ENCODE results near the gene ZC3H15.
"Not testable (repeated sequence)": the region's sequence is repeated elsewhere in the genome, so short reads cannot be mapped to it uniquely, and the experiment has no call there.

The ZC3H15 gene

DNA sequence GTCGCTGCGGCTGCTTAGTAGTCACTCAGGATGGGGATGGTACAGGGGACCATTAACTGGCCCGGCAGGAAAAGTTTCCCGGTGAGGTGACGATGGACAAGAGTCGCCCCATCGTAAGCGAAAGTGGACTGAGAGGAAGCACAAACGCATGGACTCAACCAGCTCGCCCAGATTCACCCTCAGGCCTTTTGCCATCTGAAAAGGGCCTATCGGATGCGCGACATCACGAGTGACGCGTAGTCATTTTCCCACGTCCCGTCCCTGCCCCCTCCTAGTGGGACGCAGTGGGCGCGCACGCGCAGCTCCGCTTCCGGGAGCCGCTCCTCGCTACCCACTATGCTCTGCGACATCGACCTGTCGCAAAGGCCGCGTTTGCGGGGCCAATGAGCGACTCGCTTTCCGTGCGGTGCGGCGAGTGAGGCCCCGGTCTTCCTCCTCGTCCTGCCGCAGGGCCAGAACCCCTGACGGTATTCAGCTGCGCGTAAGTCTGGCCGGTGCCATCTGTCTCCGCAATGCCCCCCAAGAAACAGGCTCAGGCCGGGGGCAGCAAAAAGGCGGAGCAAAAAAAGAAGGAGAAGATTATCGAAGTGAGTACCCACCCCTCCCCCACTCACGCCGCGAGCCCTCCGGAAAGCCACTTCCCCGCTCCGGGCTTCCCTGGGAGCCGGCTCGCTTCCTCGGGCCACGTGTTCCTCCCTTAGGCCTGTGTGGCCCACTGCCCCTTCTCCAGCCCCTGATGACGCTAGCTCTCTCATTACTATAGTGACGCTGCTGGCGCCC is at the start of gene ZC3H15:
Gene ZC3H15 (plus strand): TSS at position 390 of the 780 bp plus-strand sequence. CDS start 123 bp downstream, at position 513.
- peak; percentile 97 for DNase-seq (ENCODE audit: low spot score)

DNA sequence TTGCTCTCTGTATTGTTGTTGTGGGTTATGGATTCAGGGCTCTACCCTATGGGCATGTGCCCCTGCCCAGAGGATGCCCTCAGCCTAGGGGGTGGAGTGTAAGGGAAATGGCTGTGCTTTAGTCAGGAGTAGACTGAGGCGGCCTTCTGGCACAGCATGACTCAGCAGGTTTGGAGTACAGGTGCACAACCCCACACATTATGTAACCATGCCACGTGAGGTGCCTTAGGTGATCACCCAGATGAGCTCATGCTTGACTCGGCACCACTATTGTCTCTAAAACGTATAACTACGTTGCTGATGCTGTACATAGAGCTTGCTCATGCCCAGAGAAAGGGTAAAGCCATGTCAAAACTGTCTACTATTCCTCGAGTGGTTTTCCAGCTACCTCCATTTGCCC is 48.3 kb upstream of the ZC3H15 start:
- no peak for DNase-seq (ENCODE audit: low spot score)

DNA sequence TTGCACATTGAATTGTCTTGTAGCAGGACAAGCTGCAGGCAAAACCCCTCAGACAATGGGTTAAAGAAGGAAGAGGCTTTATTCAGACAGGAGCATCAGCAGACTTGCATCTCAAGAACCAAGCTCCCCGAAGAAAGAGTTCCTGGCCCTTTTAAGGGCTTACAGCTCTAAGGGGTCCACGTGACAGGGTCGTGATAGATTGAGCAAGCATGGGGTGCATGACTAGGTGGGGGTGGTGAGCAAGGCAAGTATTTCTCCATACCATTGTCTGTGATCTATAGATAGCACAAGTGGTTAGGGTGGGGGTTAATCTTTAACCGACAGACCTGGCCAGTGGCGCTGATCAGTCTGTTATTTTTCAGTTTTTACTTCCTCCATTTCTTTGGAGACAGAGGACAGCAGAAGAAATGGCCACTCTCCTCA is 46.4 kb upstream of the ZC3H15 start:
- not testable (repeated sequence) for DNase-seq (ENCODE audit: low spot score)

DNA sequence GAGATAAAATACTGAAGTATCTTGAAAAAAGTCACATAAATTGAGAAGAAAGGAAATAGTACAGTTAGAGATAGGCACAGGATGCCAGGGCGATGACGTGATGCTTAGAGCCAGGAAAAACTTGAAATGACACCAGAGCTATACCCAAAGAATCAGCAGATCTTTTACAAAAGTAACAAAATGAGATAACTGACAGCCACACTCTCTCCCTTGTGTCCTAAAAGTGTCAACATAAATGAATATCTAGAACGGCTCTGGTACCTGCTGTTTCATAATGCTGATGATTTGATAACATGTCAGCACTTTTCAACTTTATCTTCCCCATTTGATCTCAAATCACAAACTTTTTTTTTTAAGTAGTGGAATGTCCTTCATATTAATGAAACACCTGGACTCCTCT is 45.6 kb upstream of the ZC3H15 start:
- DNase-seq (ENCODE audit: low spot score): no peak

DNA sequence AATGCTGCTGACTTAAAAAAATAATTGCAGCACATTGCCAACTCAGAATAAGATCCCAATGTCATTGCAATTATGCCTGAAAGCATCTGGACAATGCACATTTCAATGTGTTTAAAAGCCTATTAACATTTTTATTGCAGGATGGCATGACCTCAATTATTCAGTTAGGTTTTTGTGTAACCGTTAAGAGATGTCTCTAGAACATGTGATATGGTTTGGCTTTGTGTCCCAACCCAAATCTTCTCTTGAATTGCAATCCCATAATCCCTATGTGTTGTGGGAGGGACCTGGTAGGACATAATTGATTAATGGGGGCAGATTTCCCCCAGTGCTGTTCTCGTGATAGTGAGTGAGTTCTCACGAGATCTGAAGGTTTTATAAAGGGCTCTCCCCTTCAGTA is 43.2 kb upstream of the ZC3H15 start:
- no peak for DNase-seq (ENCODE audit: low spot score)

DNA sequence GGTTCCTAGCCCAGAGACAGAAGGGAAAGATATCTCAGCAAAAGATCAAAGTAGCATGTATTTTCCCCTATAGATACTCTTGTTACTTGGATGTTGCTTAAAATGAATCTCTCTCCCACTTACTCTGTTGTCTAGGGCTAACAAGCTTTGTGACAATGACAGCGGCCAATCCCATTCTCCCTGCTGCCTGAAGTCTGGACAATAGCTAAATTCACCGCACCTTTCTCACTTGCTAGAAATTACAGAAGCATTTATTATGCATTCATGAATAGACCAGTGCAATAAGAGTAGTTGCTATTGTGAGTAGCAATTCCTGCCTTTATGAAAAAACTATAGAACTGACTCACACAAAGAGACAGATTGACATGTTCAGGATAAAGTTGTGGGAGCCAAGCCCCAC is 42.2 kb upstream of the ZC3H15 start:
- no peak for DNase-seq (ENCODE audit: low spot score)

DNA sequence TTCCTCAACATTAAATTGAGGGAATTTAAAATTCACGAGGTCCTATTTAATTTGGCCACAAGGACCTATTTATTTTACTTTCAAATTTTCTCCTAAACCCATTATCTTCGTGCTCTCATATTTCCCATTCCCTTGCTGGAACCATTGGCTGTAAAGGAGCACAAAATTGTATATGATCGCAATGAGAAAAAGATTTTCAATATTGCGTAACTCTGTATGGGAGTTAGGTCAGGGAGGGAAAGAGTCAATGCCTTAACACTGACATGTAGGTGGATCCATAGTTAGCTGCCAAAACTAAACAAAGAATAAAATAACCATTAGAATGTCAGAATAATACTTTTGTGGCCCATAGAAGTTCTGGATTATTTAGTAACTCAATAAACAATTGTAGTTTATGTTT is 40.6 kb upstream of the ZC3H15 start:
- DNase-seq (ENCODE audit: low spot score): no peak

DNA sequence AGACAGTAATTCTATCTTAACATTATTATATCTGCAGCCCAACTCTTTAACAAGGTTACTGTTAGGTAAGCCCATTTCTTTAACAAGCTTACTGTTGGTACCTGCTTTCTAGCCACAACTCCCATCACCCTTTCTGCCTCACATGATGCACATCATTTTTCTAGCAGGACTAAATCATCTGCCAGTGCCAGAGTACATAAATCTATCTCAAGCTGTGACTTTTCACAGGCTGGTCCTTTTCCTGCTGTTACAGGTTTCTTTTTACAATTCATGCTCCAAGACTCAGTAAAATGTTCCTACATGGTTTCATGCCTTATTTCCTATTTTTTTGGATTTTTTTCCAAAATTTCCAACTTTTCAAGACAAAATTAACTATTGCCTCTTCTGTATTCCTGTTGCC is 30.4 kb upstream of the ZC3H15 start:
- no peak for DNase-seq (ENCODE audit: low spot score)

DNA sequence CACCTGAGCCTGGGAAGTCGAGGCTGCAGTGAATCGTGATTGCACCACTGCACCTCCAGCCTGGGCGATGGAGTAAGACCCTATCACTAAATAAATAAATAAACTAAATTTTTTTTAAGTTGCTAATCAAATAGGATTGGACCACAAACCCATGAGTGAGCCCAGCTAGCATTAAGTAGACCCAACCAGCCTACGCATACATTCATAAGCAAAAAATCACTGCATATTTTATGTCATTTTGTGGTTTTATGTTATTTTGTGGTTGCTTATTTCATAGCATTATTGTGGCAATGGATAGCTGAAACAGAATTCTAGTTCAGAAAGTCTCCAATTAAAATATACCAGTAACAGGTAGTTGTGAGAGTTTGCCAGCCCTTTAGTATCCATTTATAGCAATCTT is 29.1 kb upstream of the ZC3H15 start:
- DNase-seq (ENCODE audit: low spot score): no peak

DNA sequence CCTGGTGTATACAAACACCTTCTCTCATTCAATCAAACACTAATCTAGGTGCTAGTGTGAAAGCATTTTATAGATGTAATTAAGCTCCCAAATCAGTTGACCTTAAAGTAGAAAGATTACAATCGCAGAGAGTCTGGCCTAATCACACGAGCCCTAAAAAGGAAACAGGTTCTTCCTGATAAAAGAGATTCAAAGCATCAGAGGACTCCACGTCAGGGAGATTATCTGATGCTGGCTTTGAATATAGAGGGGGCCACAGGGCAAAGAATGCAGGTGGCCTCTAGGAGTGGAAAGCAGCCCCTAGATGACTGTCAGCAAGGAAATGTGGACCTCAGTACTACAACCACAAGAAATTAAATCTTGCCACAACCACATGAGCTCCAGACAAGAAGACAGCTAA is 28.2 kb upstream of the ZC3H15 start:
- no peak for DNase-seq (ENCODE audit: low spot score)

DNA sequence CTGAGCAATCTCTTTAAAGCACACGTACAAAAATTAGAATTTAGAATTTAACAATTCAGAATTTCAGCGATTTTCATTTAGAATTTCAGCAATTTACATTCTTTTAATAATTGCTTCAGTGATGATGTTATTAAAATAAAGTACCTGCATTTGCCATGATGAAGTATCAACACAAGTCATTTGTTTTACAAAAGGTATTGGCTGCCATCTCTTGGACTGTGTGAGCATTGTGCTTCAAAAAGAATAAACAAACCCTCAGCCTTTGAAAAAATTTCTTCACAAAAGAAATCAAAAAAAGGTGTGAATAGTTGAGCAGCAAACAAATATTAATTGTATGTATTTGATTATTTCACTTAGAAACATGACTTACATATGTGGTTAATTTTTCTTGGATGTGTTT is 27.1 kb upstream of the ZC3H15 start:
- peak; percentile 49 for DNase-seq (ENCODE audit: low spot score)

DNA sequence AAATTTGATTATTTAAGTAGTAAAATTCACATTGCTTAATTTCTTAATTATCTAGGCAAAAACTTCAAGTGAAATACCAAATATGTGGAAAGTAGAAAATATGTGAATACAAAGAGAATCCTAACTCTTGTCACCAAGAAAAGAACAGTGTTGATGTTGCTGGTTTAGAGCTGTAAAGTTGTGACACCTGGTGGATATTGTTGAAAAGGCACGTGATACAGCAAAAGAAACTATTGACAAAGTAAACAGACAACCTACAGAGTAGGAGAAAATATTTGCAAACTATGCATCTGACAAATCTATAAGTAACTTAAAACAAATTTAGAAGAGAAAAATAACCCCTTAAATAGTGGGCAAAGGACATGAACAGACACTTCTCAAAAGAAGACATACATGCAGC is 25.6 kb upstream of the ZC3H15 start:
- peak; percentile 22 for DNase-seq (ENCODE audit: low spot score)

DNA sequence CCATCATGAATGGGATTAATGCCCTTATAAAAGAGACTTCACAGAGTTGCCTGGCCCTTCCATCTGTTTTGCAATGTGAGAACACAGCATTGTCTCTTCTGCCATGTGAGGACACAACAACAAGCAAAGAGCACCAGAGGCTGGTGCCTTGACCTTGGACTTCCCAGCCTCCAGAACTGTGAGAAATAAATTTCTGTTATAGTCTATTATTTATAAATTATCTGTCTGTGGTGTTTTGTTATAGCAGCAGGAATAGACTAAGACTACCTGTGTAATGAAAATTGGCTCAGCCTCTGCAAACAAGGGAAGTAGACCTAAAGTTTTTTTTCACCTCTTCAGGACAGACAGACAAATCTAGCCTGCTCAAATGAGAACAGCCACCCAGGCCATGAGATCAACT is 19.3 kb upstream of the ZC3H15 start:
- DNase-seq (ENCODE audit: low spot score): no peak

DNA sequence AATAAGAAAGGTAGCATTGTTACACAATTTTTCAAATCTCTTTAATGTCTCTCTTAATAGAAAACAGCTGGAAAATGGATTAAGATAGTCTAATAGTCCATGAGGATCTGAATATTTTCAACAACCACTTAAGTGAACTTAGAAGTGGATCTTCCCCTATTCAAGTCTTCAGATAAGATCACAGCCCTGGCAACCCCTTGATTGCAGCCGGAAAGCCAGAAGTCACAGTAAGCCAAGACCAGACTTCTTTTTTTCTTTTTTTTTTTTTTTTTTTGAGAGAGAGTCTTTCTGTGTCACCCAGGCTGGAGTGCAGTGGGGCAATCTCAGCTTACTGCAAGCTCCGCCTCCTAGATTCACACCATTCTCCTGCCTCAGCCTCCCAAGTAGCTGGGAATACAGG is 18.6 kb upstream of the ZC3H15 start:
- no peak for DNase-seq (ENCODE audit: low spot score)

DNA sequence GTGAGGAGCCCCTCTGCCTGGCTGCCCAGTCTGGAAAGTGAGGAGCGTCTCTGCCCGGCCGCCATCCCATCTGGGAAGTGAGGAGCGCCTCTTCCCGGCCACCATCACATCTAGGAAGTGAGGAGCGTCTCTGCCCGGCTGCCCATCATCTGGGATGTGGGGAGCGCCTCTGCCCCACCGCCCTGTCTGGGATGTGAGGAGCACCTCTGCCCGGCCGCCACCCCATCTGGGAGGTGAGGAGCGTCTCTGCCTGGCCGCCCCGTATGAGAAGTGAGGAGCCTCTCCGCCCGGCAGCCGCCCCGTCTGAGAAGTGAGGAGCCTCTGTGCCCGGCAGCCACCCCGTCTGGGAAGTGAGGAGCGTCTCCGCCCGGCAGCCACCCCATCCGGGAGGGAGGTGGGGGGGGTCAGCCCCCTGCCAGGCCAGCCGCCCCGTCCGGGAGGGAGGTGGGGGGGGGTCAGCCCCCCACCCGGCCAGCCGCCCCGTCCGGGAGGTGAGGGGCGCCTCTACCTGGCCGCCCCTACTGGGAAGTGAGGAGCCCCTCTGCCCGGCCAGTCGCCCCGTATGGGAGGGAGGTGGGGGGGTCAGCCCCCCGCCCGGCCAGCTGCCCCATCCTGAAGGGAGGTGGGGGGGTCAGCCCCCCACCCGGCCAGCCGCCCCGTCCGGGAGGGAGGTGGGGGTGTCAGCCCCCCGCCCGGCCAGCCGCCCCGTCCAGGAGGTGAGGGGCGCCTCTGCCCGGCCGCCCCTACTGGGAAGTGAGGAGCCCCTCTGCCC is 13.2 kb upstream of the ZC3H15 start:
- DNase-seq (ENCODE audit: low spot score): not testable (repeated sequence)

DNA sequence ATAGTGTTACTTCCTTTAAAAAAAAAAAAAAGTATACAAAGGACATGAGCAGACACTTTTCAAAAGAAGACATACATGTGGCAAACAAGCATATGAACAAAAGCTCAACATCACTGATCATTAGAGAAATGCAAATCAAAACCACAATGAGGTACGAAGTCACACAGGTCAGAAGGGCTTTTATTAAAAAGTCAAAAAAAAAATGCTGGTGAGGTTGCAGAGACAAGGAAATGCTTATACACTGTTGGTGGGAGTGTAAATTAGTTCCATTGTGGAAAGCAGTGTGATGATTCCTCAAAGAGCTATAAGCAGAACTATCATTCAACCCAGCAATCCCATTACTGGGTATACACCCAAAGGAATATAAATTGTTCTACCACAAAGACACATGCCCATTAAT is 11.8 kb upstream of the ZC3H15 start:
- not testable (repeated sequence) for DNase-seq (ENCODE audit: low spot score)

DNA sequence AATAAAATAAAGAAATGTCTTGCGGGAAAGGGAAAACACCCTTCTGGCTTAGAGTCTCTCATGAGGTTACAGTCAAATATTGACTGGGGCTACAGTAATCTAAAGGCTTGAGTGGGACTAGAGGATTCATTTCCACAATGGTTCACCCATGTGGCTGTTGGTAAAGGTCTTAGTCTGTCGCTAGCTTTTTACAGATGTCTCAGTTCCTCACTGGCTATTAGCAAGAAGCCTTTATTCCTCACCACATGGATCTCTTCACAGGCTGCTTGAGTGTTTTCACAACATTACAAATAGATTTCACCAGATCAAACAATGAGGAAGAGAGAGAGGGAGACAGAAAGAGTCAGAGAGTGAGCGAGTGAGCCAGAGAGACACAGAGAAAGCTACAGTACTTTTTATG is 8.3 kb upstream of the ZC3H15 start:
- no peak for DNase-seq (ENCODE audit: low spot score)

DNA sequence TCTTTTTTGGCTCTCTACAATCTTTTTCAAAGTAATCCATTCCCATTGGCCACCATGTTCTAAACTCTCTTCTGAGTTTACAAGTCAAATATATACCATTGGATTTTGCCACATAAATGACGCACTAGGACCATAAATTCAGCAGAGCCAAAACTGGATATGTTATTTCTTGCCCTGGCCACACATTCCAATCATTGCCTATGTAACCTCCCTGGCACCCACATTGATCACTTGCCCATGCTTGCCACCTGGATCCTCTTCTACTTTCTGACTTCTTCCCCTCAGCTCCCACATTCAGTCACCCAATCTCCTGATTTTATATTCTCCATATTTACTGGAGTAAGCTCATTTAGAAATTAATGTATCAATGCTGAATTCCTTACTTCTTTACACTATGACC is 5.1 kb upstream of the ZC3H15 start:
- no peak for DNase-seq (ENCODE audit: low spot score)

DNA sequence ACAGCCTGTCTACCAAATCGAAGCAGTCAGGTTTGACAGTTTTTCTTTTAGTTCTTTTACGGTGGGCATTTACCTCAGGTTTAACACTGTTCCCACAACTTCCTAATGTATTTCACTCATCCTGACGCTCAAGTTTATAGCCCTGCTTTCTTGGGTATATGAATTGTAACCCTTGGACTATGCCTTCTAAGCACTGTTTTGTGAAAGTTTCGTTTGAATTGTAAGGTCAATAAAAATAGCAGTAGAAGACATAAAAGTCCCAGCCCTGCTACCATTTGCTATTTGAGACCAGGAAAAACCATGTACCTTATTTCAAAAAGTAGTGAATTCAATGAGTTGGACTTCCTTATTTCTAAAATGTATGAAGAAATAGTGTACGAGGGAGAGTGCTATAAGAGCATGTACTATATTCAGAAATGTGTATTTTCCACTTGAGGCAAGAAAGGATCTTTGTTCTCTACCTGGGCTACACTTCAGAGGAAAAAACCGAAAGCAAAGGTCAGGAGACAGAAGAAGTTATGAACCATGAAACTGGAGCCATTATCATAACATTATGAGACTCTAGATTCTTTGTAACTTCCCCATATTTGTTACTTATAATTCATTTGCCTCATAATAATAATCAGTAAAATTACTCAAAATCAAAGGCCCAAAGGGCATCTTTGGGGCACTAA is 1.9 kb upstream of the ZC3H15 start:
- DNase-seq (ENCODE audit: low spot score): no peak

DNA sequence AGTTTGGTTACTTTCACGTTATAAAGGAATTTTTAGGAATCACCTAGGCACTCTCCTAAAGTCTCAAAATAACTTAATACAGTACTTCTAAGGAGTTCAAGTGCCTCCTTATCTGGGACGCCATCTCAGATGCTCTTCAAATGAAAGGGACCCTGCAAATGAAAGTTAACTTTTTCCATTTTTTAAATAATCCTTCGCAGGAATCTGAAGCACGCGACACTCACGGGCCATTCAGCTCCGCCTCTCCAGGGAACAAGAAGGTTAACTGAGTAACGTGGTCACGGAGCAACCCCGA is 537 bp upstream of the ZC3H15 start:
- no peak for DNase-seq (ENCODE audit: low spot score)

DNA sequence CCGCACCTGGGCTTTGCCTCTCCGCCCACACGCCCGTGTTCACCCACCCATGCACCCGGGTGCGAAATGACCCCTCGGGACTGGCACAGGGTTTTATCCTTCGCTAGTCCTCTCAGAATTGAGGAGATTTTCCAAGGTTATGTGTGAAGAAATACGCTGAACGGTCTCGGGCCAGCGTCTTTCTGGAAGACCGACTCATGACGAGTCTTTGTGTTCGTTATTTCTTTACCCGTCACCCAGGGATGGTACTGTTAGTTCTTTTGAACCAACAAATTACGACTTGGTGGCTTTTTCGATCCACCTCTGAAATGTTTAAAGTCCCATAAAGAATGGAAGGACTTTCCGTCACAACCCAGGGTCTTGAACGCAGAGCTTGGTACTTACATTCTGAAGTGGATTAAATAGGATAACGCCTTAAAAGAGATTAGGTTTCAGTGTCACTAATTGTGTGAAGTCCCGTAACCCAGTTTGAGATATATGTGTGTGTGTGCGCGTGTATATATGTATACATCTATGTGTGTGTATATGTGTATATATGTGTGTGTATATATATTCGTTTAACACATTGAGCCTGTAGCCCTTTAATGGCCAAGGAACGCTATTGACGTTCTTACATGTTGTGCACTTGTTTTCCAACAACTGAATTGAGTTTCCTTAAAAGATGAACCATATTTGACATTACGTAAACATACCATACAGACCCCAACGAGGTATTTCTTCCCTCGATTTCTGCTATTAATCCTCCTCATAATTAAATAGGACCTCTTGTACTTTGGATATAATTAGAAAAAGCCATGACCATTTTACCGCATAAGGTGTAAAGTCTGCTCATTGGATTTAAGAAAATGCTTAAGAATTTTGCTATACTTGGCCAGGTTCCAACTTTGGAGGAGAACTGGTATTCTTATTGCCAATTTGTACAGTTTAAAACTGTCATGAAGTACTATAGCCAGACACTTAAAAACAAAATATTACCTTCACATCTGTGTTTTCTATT is 889 bp downstream of the ZC3H15 start:
- DNase-seq (ENCODE audit: low spot score): peak; percentile 23

DNA sequence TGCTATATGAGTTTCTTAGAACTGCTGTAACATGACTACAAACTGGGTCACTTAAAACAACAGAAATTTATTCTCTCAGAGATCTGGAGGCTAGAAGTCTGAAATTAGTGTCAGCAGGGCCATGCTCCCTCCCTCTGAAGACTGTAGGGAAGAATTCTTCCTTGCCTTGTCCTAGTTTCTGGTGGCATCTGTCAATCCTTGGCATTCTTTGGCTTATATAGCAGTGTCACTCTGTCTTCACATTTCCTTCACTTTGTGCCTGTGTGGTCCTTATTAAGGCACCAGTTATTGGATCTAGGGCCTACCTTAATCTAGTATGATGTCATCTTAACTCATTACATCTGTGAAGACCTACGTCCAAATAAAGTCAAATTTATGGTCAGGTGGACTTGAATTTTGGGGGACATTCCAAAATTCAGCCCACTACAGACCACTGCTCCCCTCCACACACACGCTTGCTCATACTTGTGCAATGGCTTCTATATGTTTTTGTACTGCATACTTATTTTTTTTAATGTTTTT is 7.6 kb downstream of the ZC3H15 start:
- DNase-seq (ENCODE audit: low spot score): no peak

All from cerebellar cortex (tissue), 1 donor.